GM23248 (cell line): Measurements from ENCODE around the gene SNAP29. TPM values are rescaled to one million over a fixed set of nuclear protein-coding genes. Genes with fewer than 3 reads are reported as not detected.
"Not testable (repeated sequence)": the region's sequence is repeated elsewhere in the genome, so short reads cannot be mapped to it uniquely, and the experiment has no call there.

Experiments used
- DNase-seq: peaks from one replicate; pipeline ENCODE4 v3.0.0-alpha.2; 2015
- H2AFZ ChIP-seq: fragments of 200-600 bp; sonication (generic); 2 replicates; pipeline ENCODE4 v1.6.1; 2016; ENCODE audit warnings: antibody characterized with exemption
- H3F3A ChIP-seq: fragments of 200-600 bp; sonication (generic); 2 replicates; pipeline ENCODE4 v1.6.1; 2016; ENCODE audit warnings: mild to moderate bottlenecking, antibody characterized with exemption, mixed run types; ENCODE audit not compliant: insufficient read depth
- H3K27ac ChIP-seq: fragments of 200-600 bp; sonication (generic); 2 replicates; pipeline ENCODE4 v1.5.1; 2016; ENCODE audit warnings: mild to moderate bottlenecking
- H3K27me3 ChIP-seq: fragments of 200-600 bp; sonication (generic); replicated peaks from 2 replicates; pipeline ENCODE4 v1.6.1; 2016; ENCODE audit warnings: mild to moderate bottlenecking; ENCODE audit not compliant: insufficient read depth
- H3K36me3 ChIP-seq: fragments of 200-600 bp; sonication (generic); 2 replicates; pipeline ENCODE4 v1.6.1; 2016; ENCODE audit warnings: low read depth, mild to moderate bottlenecking
- H3K4me1 ChIP-seq: fragments of 200-600 bp; sonication (generic); 2 replicates; pipeline ENCODE4 v1.6.1; 2016; ENCODE audit warnings: mild to moderate bottlenecking; ENCODE audit not compliant: insufficient read depth
- H3K4me2 ChIP-seq: fragments of 200-600 bp; sonication (generic); one replicate; pipeline ENCODE4 v1.6.1; 2016; ENCODE audit warnings: mild to moderate bottlenecking; ENCODE audit not compliant: unreplicated experiment
- H3K4me3 ChIP-seq: fragments of 200-600 bp; sonication (generic); 2 replicates; pipeline ENCODE4 v1.5.1; 2016; ENCODE audit warnings: mild to moderate bottlenecking
- H3K79me2 ChIP-seq: fragments of 200-600 bp; sonication (generic); 2 replicates; pipeline ENCODE4 v1.6.1; 2016; ENCODE audit warnings: mild to moderate bottlenecking; ENCODE audit not compliant: insufficient read depth
- H3K9ac ChIP-seq: fragments of 200-600 bp; sonication (generic); 2 replicates; pipeline ENCODE4 v1.6.1; 2016; ENCODE audit warnings: mild to moderate bottlenecking
- H3K9me2 ChIP-seq: fragments of 200-600 bp; sonication (generic); 2 replicates; pipeline ENCODE4 v1.6.1; 2016; ENCODE audit warnings: mixed run types, mild to moderate bottlenecking, moderate library complexity; ENCODE audit not compliant: insufficient read depth
- H3K9me3 ChIP-seq: fragments of 200-600 bp; sonication (generic); one replicate; pipeline ENCODE4 v1.6.1; 2017; ENCODE audit warnings: low read depth
- H4K20me1 ChIP-seq: fragments of 200-600 bp; sonication (generic); 2 replicates; pipeline ENCODE4 v1.6.0; 2016; ENCODE audit not compliant: insufficient read depth
- EZH2 ChIP-seq: fragments of 200-600 bp; sonication (generic); IDR thresholded peaks from 2 replicates; pipeline ENCODE4 v1.6.1; 2018; ENCODE audit warnings: antibody characterized with exemption, mild to moderate bottlenecking; ENCODE audit not compliant: insufficient read depth, poor library complexity, severe bottlenecking
- EZH2phosphoT487 ChIP-seq: fragments of 200-600 bp; sonication (generic); IDR thresholded peaks from 2 replicates; pipeline ENCODE4 v1.6.1; 2018; ENCODE audit warnings: antibody characterized with exemption, moderate library complexity, mild to moderate bottlenecking, low read depth; ENCODE audit not compliant: insufficient read depth
- WGBS, 2 experiments: methylation state at CpG; one replicate each; pipeline ENCODE4 v1.1.6; 2015 to 2017; ENCODE audit warnings: low lambda C conversion rate in 2 of 2, low coverage in 1 of 2; ENCODE audit errors: missing lambda C conversion rate in 2 of 2; 5-methylcytosine and 5-hydroxymethylcytosine counted together
- in situ Hi-C: fragments of 300-500 bp; cut with MboI; formaldehyde crosslinking; loops from 2 replicates; pipeline ENCODE4 v1.15.0; 2020
- polyA plus RNA-seq: library from polyadenylated mRNA; unstranded; fragments of >200 nt; fragmentation: Nextera tagmentation; extraction: Ambion mirVana; gene quantifications from 2 replicates; pipeline ENCODE4 v1.2.1, GENCODE V29; 2016
- total RNA-seq: library from RNA; depleted of rRNA; stranded (reverse); fragments of >200 nt; shearing (Covaris generic); gene quantifications from 2 replicates; pipeline ENCODE4 v1.2.3, GENCODE V29; 2014

SNAP29 gene
- total and polyA plus RNA-seq, 2 experiments from 2014 or later = 13.8 to 35.8 TPM

- in situ Hi-C loops = no loop called here
- TF ChIP-seq EZH2 (no peak), EZH2phosphoT487 (no peak)
- Histone ChIP-seq H3K4me3 (no peak overlapping the region), H3K9me3 (no peaks in the 10 kb centered on the region), H3K27me3 (no peaks in the 10 kb centered on the region), H3K4me2 (no peak overlapping the region), H3K36me3 (peaks cover 7% of the 10 kb centered on the region; the same call in 1 of the 2 replicates), H3K4me1 (0 out of 2 replicates have a peak, but pooled peaks cover 8% of the 10 kb centered on the region), H3K9me2 (no peaks in the 10 kb centered on the region), H3F3A (no peaks in the 10 kb centered on the region), H2AFZ (no peak overlapping the region), H3K9ac (no peak overlapping the region), H4K20me1 (peaks cover 41% of the 10 kb centered on the region), H3K79me2 (peaks cover 100% of the 10 kb centered on the region), H3K27ac (no peak overlapping the region)
- WGBS, 2 experiments = 91 to 94% methylated on average over 7 of the region's 7 CpGs
- no peak for DNase-seq
Observed at GRCh38 chr22:20933910-20934309, 75.1 kb downstream of the SNAP29 start.

GRCh38 chr22:20935049-20935448 is 76.2 kb downstream of the SNAP29 start:
- H3F3A ChIP-seq, H3K9me2 ChIP-seq, H3K4me3 ChIP-seq, in situ Hi-C loops, DNase-seq, H3K27ac ChIP-seq, H3K27me3 ChIP-seq, H3K9ac ChIP-seq, H3K4me2 ChIP-seq, H3K9me3 ChIP-seq, H2AFZ ChIP-seq, H3K36me3 ChIP-seq: not testable (repeated sequence)
- peaks cover 12% of the 10 kb centered on the region; the same call in 1 of the 2 replicates for H3K4me1 ChIP-seq
- 77 to 79% methylated on average over 9 of the region's 9 CpGs for WGBS, 2 experiments
- H4K20me1 ChIP-seq = peaks cover 42% of the 10 kb centered on the region
- peaks cover 100% of the 10 kb centered on the region for H3K79me2 ChIP-seq

GRCh38 chr22:20935780-20936539 is 77.2 kb downstream of the SNAP29 start:
- in situ Hi-C loops, H3K36me3 ChIP-seq, H3K9me3 ChIP-seq, DNase-seq, H2AFZ ChIP-seq, H3K4me2 ChIP-seq, H3K27me3 ChIP-seq, H3K4me3 ChIP-seq, H3K9ac ChIP-seq, H3K9me2 ChIP-seq, H3K27ac ChIP-seq: not testable (repeated sequence)
- peaks cover 44% of the 10 kb centered on the region for H4K20me1 ChIP-seq
- 83 to 85% methylated on average over 11 of the region's 11 CpGs for WGBS, 2 experiments
- H3K4me1 ChIP-seq = peaks cover 21% of the 10 kb centered on the region
- H3K79me2 ChIP-seq = peaks cover 100% of the 10 kb centered on the region
- peaks cover 10% of the 10 kb centered on the region for H3F3A ChIP-seq

- Histone ChIP-seq H4K20me1 (peaks cover 46% of the 10 kb centered on the region), H3K27ac (no peak overlapping the region), H3K4me1 (peaks cover 23% of the 10 kb centered on the region), H3K9me2 (no peaks in the 10 kb centered on the region), H3K36me3 (peaks cover 7% of the 10 kb centered on the region; the same call in 1 of the 2 replicates), H3F3A (peaks cover 19% of the 10 kb centered on the region), H3K4me2 (no peak overlapping the region), H3K4me3 (no peak overlapping the region), H2AFZ (no peak overlapping the region), H3K79me2 (peaks cover 100% of the 10 kb centered on the region), H3K9ac (no peak overlapping the region), H3K27me3 (no peaks in the 10 kb centered on the region), H3K9me3 (no peaks in the 10 kb centered on the region)
- in situ Hi-C loops = no loop called here
- WGBS, 2 experiments = 78 to 84% methylated on average over 11 to 12 of the region's 12 CpGs
- DNase-seq = no peak
- TF ChIP-seq EZH2 = no peak
- TF ChIP-seq EZH2phosphoT487 = no peak
Observed at GRCh38 chr22:20937031-20937793, 78.4 kb downstream of the SNAP29 start.
